Neural progenitor cell (in vitro differentiated cells): ENCODE data around the gene PPIL4. TPM values are rescaled to one million over a fixed set of nuclear protein-coding genes. Genes with fewer than 3 reads are reported as not detected.

Experiments used
- DNase-seq: peaks from one replicate; pipeline ENCODE4 v3.0.0-alpha.2; 2016; ENCODE audit warnings: low spot score
- H2AFZ ChIP-seq: fragments of 200-600 bp; sonication (generic); replicated peaks from 2 replicates; pipeline ENCODE4 v1.6.1; 2016; ENCODE audit warnings: antibody characterized with exemption
- H3F3A ChIP-seq: fragments of 200-600 bp; sonication (generic); 2 replicates; pipeline ENCODE4 v1.6.1; 2016; ENCODE audit warnings: antibody characterized with exemption, low read depth
- H3K27ac ChIP-seq: fragments of 200-600 bp; sonication (generic); 2 replicates; pipeline ENCODE4 v1.5.1; 2016; ENCODE audit warnings: mild to moderate bottlenecking
- H3K27me3 ChIP-seq: fragments of 200-600 bp; sonication (generic); 2 replicates; pipeline ENCODE4 v1.6.1; 2016; ENCODE audit warnings: mild to moderate bottlenecking, moderate library complexity
- H3K36me3 ChIP-seq: fragments of 200-600 bp; sonication (generic); 2 replicates; pipeline ENCODE4 v1.5.1; 2016
- H3K4me1 ChIP-seq: fragments of 200-600 bp; sonication (generic); 2 replicates; pipeline ENCODE4 v1.6.1; 2016; ENCODE audit warnings: mixed run types
- H3K4me2 ChIP-seq: fragments of 200-600 bp; sonication (generic); 2 replicates; pipeline ENCODE4 v1.6.1; 2016
- H3K4me3 ChIP-seq: fragments of 200-600 bp; sonication (generic); 2 replicates; pipeline ENCODE4 v1.5.1; 2016
- H3K79me2 ChIP-seq: fragments of 200-600 bp; sonication (generic); 2 replicates; pipeline ENCODE4 v1.6.1; 2016; ENCODE audit warnings: low read depth
- H3K9ac ChIP-seq: fragments of 200-600 bp; sonication (generic); 2 replicates; pipeline ENCODE4 v1.6.1; 2016
- H3K9me3 ChIP-seq: fragments of 200-600 bp; sonication (generic); 2 replicates; pipeline ENCODE4 v1.5.1; 2016; ENCODE audit warnings: low read depth
- H4K20me1 ChIP-seq: fragments of 200-600 bp; sonication (generic); 2 replicates; pipeline ENCODE4 v1.6.1; 2016; ENCODE audit warnings: low read depth
- H3K27ac Mint-ChIP-seq: 3 replicates; pipeline ENCODE4 v1.8.0; 2021; ENCODE audit warnings: mixed read lengths
- H3K27me3 Mint-ChIP-seq: 2 replicates; pipeline ENCODE4 v1.8.0; 2022; ENCODE audit warnings: low read depth, mild to moderate bottlenecking, inconsistent platforms, moderate library complexity, mixed read lengths; ENCODE audit not compliant: insufficient read depth
- H3K36me3 Mint-ChIP-seq: 3 replicates; pipeline ENCODE4 v1.8.0; 2021; ENCODE audit warnings: mixed read lengths
- H3K4me1 Mint-ChIP-seq: 3 replicates; pipeline ENCODE4 v1.8.0; 2021; ENCODE audit warnings: mixed read lengths
- H3K4me3 Mint-ChIP-seq: 3 replicates; pipeline ENCODE4 v1.8.0; 2021; ENCODE audit warnings: mild to moderate bottlenecking, moderate library complexity, mixed read lengths
- H3K9me3 Mint-ChIP-seq: 3 replicates; pipeline ENCODE4 v1.8.0; 2020; ENCODE audit warnings: mixed read lengths
- CTCF ChIP-seq: fragments of 200-600 bp; sonication (generic); IDR thresholded peaks from 2 replicates; pipeline ENCODE4 v1.5.1; 2017; ENCODE audit warnings: antibody characterized with exemption, mild to moderate bottlenecking
- EZH2 ChIP-seq: fragments of 200-600 bp; sonication (generic); IDR thresholded peaks from 2 replicates; pipeline ENCODE4 v1.6.1; 2017; ENCODE audit warnings: antibody characterized with exemption, mild to moderate bottlenecking, moderate library complexity
- EZH2phosphoT487 ChIP-seq: fragments of 200-600 bp; sonication (generic); IDR thresholded peaks from 2 replicates; pipeline ENCODE4 v1.6.1; 2017; ENCODE audit warnings: antibody characterized with exemption
- total RNA-seq: library from RNA; depleted of rRNA; stranded (reverse); fragments of >200 nt; gene quantifications from 2 replicates; pipeline ENCODE4 v1.2.3, GENCODE V29; 2015; ENCODE audit warnings: low replicate concordance

The PPIL4 gene
- total RNA-seq: 41.6 and 80.6 TPM in 2 replicates

GRCh38 chr6:149545754-149546471 is at the start of gene PPIL4:
Gene PPIL4 (minus strand): TSS chr6:149546043. CDS start chr6:149546005, 38 bp downstream.
- H3K79me2 ChIP-seq: peaks cover 49% of the 10 kb centered on the region
- H3K9me3 ChIP-seq: no peaks in the 10 kb centered on the region
- H3K9ac ChIP-seq: peak within 1 kb of the TSS; percentile 92
- H3K4me3 ChIP-seq: peak within 1 kb of the TSS; percentile 93
- H3F3A ChIP-seq: peaks cover 16% of the 10 kb centered on the region
- peak within 1 kb of the TSS; percentile 99 for H3K4me3 Mint-ChIP-seq
- peaks cover 5% of the 10 kb centered on the region for H3K27me3 Mint-ChIP-seq
- H3K4me2 ChIP-seq: peak within 1 kb of the TSS; percentile 88
- H3K36me3 Mint-ChIP-seq: peaks cover under 1% of the 10 kb centered on the region
- peak; percentile 98 for DNase-seq
- TF ChIP-seq CTCF: peak; percentile 99
- TF ChIP-seq EZH2phosphoT487: no peak
- peaks cover 6% of the 10 kb centered on the region for H3K4me1 ChIP-seq
- peak within 1 kb of the TSS; percentile 98 for H3K27ac ChIP-seq
- H3K27me3 ChIP-seq: peaks cover 26% of the 10 kb centered on the region
- peak within 1 kb of the TSS; percentile 94 for H2AFZ ChIP-seq
- H3K36me3 ChIP-seq: no peaks in the 10 kb centered on the region
- H4K20me1 ChIP-seq: peaks cover 17% of the 10 kb centered on the region
- peaks cover 17% of the 10 kb centered on the region for H3K4me1 Mint-ChIP-seq
- H3K9me3 Mint-ChIP-seq: no peaks in the 10 kb centered on the region
- peak within 1 kb of the TSS; percentile 94 for H3K27ac Mint-ChIP-seq

- no peak for DNase-seq
- Histone ChIP-seq H3K27ac (no peak overlapping the region), H3K36me3 (peaks cover 6% of the 10 kb centered on the region), H3K79me2 (no peaks in the 10 kb centered on the region), H3F3A (peaks cover 13% of the 10 kb centered on the region), H3K9ac (no peak overlapping the region), H3K4me2 (no peak overlapping the region), H2AFZ (no peak overlapping the region), H3K4me1 (peaks cover 11% of the 10 kb centered on the region), H3K9me3 (no peaks in the 10 kb centered on the region), H4K20me1 (no peaks in the 10 kb centered on the region), H3K4me3 (no peak overlapping the region), H3K27me3 (no peaks in the 10 kb centered on the region)
- H3K4me3 Mint-ChIP-seq: no peak overlapping the region
- TF ChIP-seq CTCF: no peak
- no peak for TF ChIP-seq EZH2phosphoT487
- no peak for TF ChIP-seq EZH2
- no peaks in the 10 kb centered on the region for H3K9me3 Mint-ChIP-seq
- H3K27ac Mint-ChIP-seq: no peak overlapping the region
- no peaks in the 10 kb centered on the region for H3K4me1 Mint-ChIP-seq
- no peaks in the 10 kb centered on the region for H3K27me3 Mint-ChIP-seq
- peaks cover 17% of the 10 kb centered on the region for H3K36me3 Mint-ChIP-seq
Measured at GRCh38 chr6:149593408-149593807, 47.6 kb upstream of the PPIL4 start.

GRCh38 chr6:149592983-149593382 is 47.1 kb upstream of the PPIL4 start:
- no peaks in the 10 kb centered on the region for H3K79me2 ChIP-seq
- Mint-ChIP-seq H3K27ac (no peak overlapping the region), H3K4me1 (no peaks in the 10 kb centered on the region), H3K4me3 (no peak overlapping the region), H3K27me3 (no peaks in the 10 kb centered on the region), H3K9me3 (no peaks in the 10 kb centered on the region), H3K36me3 (peaks cover 18% of the 10 kb centered on the region)
- no peak for DNase-seq
- H3K4me1 ChIP-seq: peaks cover 11% of the 10 kb centered on the region
- no peak overlapping the region for H3K9ac ChIP-seq
- TF ChIP-seq EZH2 (no peak), CTCF (no peak), EZH2phosphoT487 (no peak)
- H3K27ac ChIP-seq: no peak overlapping the region
- peaks cover 7% of the 10 kb centered on the region for H3K36me3 ChIP-seq
- no peaks in the 10 kb centered on the region for H3K27me3 ChIP-seq
- no peak overlapping the region for H3K4me3 ChIP-seq
- H3F3A ChIP-seq: peaks cover 13% of the 10 kb centered on the region
- no peak overlapping the region for H3K4me2 ChIP-seq
- no peaks in the 10 kb centered on the region for H4K20me1 ChIP-seq
- no peak overlapping the region for H2AFZ ChIP-seq
- H3K9me3 ChIP-seq: no peaks in the 10 kb centered on the region
